Smooth muscle cell of the brain vasculature (primary cell): ENCODE results near the gene FXYD2.

ENCODE experiments used
- DNase-seq: peaks from one replicate; pipeline ENCODE4 v3.0.0-alpha.2; 2012; ENCODE audit warnings: low read depth, low spot score

Gene FXYD2

DNA sequence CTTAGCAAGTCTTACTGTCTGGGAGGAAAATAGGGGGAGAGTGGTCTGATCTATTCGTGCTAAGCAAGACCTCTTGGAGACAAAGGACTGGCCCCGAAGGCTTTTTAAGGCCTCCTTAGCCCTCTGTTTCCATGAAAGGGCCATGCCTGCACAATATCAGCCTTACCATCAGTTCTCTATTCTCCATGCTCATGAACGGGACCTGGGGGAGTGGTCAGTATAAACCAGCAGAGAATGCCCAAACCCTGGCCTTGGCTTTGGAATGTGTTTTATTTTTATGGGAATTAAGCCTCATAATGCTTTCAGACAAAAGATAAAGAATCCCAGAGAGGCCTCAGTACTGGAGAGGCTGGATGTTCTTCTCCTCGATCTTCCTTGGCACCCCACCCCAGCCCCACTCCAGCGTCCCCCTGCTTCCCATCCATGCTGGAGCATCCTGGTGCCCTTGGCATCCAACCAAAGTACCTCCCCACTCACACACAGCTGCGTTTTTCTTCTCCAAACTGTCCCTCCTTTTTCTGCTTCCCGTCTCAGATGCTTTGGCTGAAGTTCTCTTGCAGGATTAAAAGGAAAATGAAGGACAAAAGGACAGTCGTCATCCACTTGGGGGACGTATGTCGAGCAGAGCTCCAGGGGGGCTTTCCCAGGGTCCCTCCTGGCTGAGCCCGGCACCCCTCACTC, 33.3 kb upstream of the FXYD2 start:
- DNase-seq, result no peak

DNA sequence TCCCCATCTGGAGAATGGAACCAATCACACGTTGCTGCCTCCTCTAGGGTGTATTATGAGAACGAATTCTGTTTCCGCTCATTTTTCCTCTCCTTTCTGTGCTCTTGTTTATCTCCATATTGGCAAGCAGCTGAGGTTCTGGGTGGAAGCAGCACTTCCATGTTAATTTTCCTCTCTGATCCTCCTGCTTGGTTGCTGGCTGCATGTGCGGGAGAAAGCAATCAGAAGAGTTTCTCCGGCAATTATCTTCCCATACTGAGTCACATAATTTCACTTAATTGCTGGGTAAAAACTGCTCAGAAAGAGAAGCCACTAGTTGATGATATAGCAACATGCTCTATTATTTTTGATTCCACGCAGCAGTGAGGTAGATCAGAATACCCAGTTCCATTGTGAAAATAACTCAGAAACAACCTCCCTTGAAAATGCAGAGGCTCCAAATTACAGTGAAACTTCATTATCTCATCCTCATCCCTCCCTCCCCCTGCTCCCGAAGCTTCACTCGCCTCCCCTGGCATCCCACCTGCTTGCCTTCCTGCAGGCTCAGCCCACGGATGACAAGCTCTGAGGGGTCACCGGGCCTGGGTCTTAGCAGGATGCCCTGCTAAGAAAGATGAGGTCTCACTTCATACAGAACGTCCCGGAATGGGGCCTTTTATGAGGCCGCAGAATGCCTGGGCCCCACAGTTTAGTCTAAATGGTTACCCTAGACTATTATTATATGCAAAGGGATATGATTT, 31.5 kb upstream of the FXYD2 start:
- no peak for DNase-seq

DNA sequence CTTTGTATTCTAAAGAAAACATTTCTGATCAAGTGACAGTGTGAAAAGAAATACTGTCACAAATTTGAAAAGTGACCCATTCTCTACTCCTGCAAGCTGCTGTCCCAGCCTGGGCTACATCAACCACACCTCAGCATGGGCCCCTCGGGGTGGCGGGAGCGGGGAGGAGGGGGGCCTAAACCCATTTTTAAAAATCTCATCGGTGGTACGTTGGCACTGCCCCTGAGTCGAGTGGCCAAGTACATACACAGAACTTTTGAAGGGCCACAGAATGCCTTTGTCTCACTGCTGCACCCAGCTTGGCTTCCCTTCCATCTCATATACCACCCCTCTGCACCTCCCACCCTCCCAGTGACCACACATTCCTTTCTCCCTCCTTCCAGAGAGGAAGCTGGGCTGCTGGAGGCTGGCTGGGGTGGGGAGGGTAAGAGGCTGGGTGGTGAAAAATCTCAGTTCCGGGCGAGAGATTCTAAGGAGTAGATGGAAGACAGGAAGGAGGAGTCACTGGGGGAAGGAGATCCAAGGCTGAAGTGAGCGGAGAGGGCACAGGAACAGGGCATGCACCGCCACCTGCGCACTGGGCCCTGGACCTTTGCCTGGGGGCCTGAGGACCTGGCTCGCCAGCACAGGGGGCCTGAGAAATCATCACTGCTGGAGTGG, 30.8 kb upstream of the FXYD2 start:
- no peak for DNase-seq

DNA sequence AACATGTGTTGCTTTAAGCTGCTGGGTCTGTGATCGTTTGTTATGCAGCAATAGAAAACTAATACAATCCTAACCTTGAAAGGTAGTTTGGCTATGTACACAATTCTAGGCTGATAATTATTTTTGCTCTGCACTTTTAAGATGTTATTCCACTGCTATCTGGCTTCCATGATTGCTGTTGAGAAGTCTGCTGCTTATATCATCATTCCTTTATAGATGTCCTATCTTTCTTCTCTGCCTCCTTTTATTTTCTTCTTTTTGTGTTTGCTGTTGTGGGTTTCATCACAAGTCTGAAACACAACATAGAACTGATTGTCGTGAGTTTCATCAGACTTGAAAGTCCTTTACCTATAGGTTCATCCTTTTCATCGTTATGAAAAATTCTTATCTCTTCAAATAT, 27.8 kb upstream of the FXYD2 start:
- no peak for DNase-seq

DNA sequence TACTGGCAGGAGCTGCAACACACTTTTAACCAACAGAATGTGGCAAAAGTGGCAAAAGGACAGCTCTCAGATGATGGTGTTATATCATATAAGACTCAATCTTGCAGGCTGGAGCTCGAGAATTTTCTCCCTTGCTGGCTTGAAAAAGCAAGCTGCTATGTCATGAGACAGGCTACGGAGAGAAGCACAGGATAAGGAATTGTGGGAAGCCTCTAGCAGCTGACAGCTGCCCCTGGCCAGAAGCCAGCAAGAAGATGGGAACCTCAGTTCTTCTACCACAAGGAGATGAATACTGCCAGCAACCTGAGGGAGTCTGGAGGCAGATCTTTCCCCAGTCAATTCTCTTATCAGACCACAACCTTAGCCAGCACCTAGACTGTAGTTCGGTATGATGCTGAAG, 27.3 kb upstream of the FXYD2 start:
- DNase-seq, result no peak

DNA sequence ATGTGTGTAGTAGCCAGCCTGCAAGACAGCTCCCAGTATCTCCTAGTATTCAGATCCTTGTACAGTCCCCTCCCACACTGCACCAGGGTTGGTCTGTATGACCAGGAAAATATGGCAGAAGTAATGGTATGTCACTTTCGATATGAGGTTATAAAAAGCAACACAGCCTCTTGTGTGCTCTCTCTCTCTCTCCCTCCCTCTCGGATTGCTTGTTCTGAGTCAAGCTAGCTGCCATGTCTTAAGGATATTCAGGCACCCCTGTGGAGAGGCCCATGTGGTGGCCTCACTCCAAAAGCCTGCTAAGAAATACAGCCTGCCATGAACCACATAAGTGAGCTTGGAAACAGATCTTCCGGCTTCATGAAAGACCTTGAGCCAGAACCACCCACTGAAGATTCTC, 26.6 kb upstream of the FXYD2 start:
- DNase-seq, result peak; percentile 57

DNA sequence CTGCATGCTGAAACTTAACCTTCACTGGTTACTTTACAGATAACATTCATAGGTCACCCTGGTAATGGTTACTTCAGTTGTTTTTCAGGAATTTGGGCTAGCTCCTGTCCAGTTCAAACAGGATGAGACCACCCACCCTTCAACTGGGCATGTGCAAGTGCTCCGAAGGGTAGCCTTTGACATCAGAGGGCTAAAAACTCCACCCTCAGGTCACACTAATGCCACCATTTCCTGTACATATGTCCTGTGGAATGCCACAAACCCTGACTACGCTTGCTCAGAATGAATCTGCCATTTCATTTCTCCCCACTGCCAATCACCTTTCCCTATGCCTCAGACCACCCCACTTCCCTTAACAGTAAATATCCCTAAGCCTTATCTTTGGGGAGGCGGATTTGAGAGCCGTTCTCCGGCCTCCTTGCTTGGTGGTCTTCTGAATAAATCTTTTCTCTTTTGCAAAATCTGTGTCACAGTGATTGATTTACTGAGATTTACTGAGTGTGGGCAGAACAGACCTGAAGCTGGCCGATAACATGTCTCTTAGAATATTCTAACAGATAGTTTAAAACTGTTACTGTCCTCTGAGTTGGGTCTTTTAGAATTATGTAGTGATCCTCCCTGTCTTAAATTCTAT, 25.4 kb upstream of the FXYD2 start:
- DNase-seq, result no peak

DNA sequence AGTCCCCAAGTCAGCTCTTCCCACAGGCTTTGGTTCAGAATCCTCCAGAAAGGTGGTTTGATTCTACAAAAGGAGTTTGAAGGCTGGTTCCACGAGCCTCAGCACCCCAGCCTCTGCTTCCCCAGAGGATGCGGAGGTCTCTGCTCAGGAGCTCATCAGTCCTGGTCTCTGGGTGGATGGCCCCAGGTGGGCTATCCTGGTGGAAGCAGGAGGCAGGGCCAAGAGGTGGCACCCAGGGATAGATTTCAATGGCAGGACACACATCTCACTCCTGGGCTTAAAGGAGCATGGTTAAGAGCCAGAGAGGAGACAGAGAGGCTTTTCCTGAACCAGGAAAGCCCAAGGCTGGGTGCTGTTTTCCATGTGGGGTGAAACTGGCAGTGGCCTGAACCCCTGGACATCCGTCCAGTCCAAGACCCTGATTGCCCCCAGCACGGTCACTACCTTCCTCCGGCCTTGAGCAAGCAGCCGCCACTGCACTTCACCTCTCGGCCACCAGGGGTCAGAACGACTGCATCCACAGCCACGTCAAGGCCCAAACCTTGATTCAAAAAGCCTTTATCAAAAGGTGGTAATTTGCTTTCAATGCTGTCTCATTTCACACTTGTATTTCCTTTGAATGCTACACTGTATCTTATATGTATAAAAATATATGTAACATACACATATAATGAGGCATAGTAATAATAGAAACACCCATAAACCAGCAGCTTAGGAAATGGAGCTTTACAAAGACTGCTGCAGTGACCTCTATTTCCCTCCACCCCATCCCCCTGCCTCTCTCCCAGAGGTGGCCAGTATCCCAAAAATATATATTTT, 19.3 kb upstream of the FXYD2 start:
- DNase-seq, result peak; percentile 47

DNA sequence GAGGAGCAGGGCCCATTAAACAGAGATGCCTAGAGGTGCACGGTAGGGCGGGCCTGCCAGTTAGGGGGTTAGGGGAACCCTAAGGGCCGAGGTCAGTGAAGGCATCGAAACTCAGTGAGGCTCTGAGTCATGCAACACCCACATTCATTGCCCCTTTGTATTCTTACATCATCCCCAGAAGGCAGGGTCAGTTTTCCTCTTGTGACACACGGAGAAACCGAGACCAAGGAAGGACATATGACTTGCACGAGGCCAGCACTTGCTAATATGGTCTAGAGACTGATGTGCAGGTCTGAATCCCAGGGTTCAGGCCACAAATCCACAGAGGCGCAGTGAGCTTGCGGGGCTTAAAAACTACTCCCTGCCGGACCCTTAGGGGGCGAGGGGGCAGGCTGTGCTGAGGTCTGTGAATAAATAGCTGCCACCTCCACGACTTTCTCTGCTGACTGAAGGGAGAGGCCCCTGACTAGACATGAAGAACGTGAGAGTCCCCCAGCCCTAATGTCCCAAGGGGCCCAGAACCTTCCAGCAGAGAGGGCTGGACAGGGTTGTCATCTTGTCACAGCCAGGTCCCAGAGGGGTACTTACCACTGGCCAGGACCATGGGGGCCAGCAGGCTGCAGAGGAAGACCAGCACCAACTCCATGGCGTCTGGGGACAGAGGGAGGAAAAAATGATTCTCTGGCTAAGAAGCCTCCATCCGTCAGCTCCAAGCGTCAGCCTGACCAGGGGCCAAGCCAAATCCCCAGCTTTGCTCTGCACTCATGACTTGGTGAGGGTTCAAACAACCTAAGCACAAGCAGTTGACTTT, 17.8 kb upstream of the FXYD2 start:
- no peak for DNase-seq

DNA sequence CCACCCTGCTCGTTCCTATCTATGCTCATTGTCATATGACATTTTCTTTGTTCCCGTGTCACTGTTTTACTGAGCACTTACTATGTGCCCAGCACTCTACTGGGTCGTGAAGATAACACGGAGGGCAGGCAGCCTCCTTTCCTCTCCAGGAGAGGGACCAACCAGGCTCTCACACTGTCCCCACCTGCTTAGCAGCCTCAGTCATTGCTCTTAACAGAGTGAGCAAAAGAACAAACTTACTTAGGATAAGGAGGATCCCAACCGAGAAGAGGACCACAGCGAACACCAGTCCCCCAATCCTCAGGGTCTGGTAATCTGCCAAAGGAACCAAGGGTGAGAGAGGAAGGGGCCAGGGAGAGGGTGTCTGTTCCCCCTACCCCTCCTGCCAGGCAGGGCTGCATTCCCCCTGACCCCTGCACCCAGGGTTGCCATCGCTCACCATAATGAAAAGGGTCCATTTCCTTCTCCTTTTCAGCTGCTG, 17.0 kb upstream of the FXYD2 start:
- no peak for DNase-seq

DNA sequence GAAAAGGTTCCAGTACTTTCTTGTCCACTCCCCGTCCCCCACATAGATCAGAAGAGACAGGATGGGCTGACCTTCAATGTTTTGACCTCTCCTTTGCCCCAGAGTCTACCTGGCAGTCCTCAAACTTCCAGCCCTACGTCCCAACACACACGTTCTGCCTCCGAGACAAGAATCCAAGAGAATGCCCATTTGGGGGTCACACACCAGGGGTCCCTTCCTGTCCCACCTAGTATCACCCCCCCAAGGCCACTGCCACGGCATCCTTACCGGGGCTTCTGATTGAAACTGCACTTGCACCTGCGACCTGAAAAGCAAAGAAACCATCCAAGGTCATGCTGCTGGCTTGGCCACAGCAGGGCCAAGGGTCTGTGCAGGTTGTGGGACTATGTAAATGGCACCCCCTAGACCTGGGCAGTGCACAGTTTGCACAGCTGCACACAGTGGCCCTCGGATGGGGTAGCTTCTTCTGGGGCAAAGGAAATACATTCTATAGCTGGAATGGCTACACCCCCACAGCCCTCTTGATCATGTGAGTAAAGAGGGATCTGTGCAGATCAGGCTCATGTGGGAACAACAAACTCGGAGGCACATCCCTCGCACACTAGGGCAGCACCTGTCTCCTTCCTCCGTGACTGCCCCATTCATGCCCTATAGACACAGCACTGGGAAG, 16.5 kb upstream of the FXYD2 start:
- DNase-seq, result no peak

DNA sequence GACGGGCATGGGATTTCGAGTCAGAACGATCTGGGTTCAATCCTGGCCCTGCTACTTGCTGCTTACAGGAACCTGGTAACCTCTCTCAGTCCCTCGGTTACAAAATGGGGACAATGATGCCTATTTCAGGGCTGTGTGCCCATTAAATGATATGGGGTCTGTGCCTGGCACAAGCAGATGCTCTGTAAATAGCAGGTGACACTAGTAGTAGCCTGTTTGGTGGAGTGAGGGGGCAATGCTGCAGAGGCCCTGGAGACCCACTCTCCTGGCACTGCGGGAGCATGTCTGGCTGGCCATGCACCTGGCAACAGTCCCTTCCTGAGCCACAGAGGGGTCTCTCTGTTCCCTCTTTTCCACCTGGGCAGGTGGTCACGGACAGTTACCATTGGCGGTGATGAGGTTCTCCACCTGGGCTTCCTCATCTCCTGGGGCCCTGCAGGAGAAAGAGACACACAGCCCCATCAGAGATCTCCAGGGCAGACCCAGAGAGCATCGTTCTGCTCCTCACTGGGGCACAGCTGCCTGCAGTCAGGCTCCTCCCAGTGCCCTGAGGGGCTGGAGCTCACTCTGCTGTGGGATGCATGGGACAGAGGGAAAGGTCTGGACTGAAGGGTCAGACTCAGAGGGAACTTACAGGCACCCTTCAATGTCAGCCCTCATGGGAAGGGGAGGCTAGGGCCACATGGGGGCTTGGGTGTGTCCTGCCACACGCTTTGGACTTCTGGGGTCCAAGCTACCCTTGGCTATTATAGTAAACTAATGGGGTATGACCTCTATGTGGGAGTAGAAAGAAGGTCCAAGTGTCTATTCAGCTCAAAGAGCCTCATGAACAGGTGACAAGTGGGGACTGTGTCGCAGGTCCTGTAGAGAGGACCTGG, 15.6 kb upstream of the FXYD2 start:
- no peak for DNase-seq

DNA sequence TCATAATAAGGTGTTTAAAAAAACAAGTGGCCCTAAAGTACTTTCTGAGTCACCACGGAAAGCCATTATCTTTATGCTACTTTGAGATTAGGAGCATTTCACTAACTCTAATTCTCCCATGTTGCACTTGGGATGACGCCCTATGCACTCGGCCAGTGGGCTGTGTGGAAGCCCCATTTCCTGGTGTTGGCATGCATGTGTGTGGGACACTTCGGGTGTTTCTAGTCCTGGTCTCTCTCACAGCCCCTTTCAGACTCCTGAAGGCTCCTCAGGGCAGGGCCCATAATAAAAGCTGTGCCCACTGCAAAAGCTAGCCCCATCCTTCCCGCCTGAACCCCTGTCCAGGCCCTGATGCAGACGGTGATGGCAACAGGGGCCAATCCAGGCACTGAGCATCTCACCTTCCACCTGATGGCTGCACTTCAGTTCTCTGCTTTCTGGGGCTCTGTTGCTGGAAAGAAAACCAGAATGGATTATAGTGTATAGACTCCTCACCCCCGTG, 14.9 kb upstream of the FXYD2 start:
- no peak for DNase-seq

DNA sequence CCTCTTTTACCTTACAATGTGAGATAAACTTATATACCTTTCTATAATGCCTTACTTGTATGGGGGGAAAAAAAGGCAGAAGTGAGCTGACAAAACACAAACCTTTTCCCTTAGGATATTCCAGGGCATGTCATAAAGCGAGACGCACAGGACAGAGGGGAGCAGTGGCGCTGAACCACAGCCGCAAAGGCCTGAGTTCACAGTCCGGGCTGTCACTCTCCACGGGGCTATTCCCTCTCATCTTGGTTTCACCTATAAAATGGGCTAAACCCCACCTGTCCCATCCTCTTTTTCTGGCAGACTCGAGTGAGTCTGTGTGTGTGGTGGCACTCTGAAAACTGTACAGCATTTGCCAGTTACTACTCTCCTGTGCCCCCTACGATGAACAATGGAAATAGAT, 14.4 kb upstream of the FXYD2 start:
- DNase-seq, result no peak

DNA sequence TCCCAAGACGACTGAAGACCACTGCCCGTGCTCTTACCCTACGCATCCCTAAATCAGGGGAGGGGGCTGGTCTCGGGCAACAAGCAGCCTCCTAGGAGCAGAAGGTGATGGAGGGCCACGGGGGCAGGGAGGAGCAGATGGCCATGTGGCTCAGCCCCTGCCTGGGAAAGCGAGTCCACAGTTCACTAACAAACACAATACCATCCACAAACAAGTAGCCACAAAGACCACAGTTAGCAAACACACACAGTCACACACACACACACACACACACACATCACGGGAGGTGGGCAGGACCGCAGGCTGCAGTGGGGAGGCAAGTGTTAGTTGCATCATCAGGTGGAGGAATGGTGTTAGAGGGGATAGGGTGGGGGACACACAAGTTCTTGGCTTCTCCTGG, 13.2 kb upstream of the FXYD2 start:
- no peak for DNase-seq

DNA sequence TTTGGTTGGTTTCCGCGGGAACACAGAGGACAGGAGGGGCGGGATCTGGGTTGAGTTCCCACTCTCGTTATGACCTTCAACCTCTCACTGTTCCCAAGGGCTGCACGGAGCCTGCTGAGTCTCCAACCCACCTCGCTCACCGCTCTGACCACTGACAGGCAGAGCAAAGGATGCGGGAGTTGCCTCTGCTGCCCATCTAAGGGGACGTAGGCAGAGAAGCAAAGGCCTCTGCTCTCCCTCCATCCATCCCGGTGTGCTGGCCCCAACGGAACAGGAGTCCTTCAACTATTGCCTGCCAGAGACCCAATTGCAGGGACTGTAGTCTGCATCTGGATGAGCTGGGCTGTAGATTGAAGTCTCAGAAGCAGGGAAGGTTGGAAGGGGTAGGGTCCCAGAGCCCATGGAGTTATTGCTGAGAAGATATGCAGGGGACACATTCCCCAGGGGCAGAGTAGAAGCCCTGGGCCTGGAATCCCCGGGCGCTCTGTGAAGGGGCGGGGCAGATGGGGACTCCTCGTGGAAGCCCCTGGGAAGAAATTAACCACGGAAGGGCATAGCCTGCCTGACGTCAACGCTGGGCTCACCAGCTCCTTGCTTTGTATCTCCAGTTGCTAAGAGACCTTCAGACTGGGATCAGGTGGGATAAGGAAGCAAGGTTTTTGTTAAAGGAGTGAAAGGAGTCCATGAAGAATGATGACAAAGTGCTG, 12.7 kb upstream of the FXYD2 start:
- no peak for DNase-seq

DNA sequence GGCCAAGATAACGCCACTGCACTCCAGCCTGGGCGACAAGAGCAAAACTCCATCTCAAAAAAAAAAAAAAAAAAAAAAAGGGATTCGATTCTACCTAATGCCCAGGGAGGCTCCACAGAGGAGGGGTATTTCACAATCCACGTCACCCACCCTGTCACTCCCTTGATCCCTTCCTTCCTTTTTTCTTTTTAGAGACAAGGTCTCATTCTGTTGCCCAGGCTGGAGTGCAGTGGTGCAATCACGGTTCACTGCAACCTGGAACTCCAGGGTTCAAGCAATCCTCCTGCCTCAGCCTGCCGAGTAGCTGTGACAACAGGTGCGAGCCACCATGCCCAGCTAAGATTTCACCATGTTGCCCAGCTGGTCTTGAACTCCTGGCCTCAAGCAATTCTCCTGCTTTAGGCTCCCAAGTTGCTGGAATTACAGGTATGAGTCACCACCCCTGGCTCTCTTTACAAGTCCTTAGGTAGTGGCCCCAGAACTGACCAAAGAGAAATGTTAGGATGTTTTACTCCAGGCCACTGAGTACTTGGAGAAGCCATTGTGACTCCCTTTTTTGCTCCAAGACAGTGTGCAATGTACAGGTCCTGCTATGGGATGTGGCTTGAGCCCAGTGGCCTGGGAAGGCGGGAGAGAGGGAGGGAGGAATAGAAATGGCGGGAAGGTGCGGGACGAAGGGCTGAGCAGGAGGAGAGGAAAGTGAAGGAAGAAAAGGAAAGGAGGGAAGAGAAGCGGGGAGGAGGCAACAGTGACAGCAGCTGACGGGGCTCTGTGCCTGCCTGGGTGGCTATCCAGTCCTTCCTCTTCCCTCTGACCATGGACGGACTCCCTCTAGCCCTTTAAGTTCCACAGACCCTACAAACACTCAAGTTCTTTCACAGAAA, 11.8 kb upstream of the FXYD2 start:
- DNase-seq, result no peak
